SK-N-SH treated with all-trans-retinoic acid at 6 μM for 48 hours (cell line): ENCODE results near the gene POU2F1.

Source experiments
- CSDC2 ChIP-seq: fragments of 250-450 bp; sonication (Bioruptor Pico); IDR thresholded peaks from 2 replicates; pipeline ENCODE4 v1.5.0; 2020; ENCODE audit warnings: mild to moderate bottlenecking, moderate library complexity
- SNAI2 ChIP-seq: fragments of 250-450 bp; sonication (Bioruptor Pico); IDR thresholded peaks from 2 replicates; pipeline ENCODE4 v1.5.0; 2020; ENCODE audit warnings: mild to moderate bottlenecking, moderate library complexity
- ZFP3 ChIP-seq: fragments of 250-450 bp; sonication (Bioruptor Pico); IDR thresholded peaks from 2 replicates; pipeline ENCODE4 v1.5.0; 2020; ENCODE audit warnings: mild to moderate bottlenecking, moderate library complexity
- ZFP30 ChIP-seq: fragments of 450-650 bp; formaldehyde crosslinking; IDR thresholded peaks from 2 replicates; pipeline ENCODE4 v1.5.0; 2022; ENCODE audit warnings: mild to moderate bottlenecking, moderate library complexity
- ZNF565 ChIP-seq: fragments of 450-650 bp; formaldehyde crosslinking; conservative IDR thresholded peaks from 2 replicates; pipeline ENCODE4 v1.5.0; 2020; ENCODE audit warnings: low read depth, mild to moderate bottlenecking, moderate library complexity

- TF ChIP-seq ZFP3 (no peak), CSDC2 (CRISPR knock-in tag) (no peak), ZFP30 (CRISPR knock-in tag) (no peak), ZNF565 (CRISPR knock-in tag) (no peak), SNAI2 (no peak)
These were observed 204.8 kb downstream of the POU2F1 start for GRCh38 chr1:167425482-167425881.
